Activated CD8-positive, alpha-beta memory T cell treated with anti-CD3 and anti-CD28 coated beads, Interleukin-2, amount 50 U/mL, for 48 hours (primary cell): ENCODE data around the gene MANSC1.
A peak's percentile ranks its signal among the peaks of the same experiment; 100 is the strongest.
"Not testable (repeated sequence)": the region's sequence is repeated elsewhere in the genome, so short reads cannot be mapped to it uniquely, and the experiment has no call there.

ENCODE experiments used
- DNase-seq: peaks from one replicate; pipeline ENCODE4 v3.0.0-alpha.2; 2020

MANSC1 gene

GRCh38 chr12:12364787-12365445, 14.9 kb upstream of the MANSC1 start:
- no peak for DNase-seq

GRCh38 chr12:12358528-12358927, 8.5 kb upstream of the MANSC1 start:
- no peak for DNase-seq

GRCh38 chr12:12357719-12358461, 7.8 kb upstream of the MANSC1 start:
- DNase-seq = no peak

- peak; percentile 98 for DNase-seq
Measured at GRCh38 chr12:12356896-12357718, 7.1 kb upstream of the MANSC1 start, which contains the start of gene BORCS5. BORCS5 (plus strand) TSS chr12:12357078; CDS start chr12:12357452, 374 bp downstream.

- DNase-seq = no peak
Measured at GRCh38 chr12:12356467-12356895, 6.4 kb upstream of the MANSC1 start.

- no peak for DNase-seq
Measured at GRCh38 chr12:12353807-12354206, 3.8 kb upstream of the MANSC1 start.

GRCh38 chr12:12353276-12353675, 3.2 kb upstream of the MANSC1 start:
- DNase-seq = no peak

GRCh38 chr12:12351468-12352185, 1.6 kb upstream of the MANSC1 start:
- not testable (repeated sequence) for DNase-seq

- no peak for DNase-seq
Measured at GRCh38 chr12:12350868-12351463, 924 bp upstream of the MANSC1 start.

GRCh38 chr12:12338527-12339168, 11.4 kb downstream of the MANSC1 start:
- no peak for DNase-seq

GRCh38 chr12:12336511-12336910, 13.5 kb downstream of the MANSC1 start:
- no peak for DNase-seq

- DNase-seq = no peak
Measured at GRCh38 chr12:12336049-12336411, 14.0 kb downstream of the MANSC1 start.

- DNase-seq = peak; percentile 84
Measured at GRCh38 chr12:12334367-12335040, 15.5 kb downstream of the MANSC1 start.

GRCh38 chr12:12333407-12334366, 16.4 kb downstream of the MANSC1 start:
- no peak for DNase-seq

GRCh38 chr12:12331896-12332295, 18.1 kb downstream of the MANSC1 start:
- DNase-seq = no peak

- DNase-seq = no peak
Measured at GRCh38 chr12:12331244-12331771, 18.7 kb downstream of the MANSC1 start.

GRCh38 chr12:12327802-12328201, 22.2 kb downstream of the MANSC1 start:
- no peak for DNase-seq

- DNase-seq = no peak
Measured at GRCh38 chr12:12326262-12326661, 23.8 kb downstream of the MANSC1 start.

GRCh38 chr12:12323591-12323990, 26.5 kb downstream of the MANSC1 start:
- no peak for DNase-seq

- DNase-seq = no peak
Measured at GRCh38 chr12:12323118-12323517, 26.9 kb downstream of the MANSC1 start.
